ENCODE measurements around the gene MGMT.

- TF ChIP-seq CTCF (IDR thresholded peaks at IDR 0.05; ENCODE audit: low read depth, low read length, missing input control) (no peak), TAF1 (conservative IDR thresholded peaks at IDR 0.05) (no peak), ATF3 (IDR thresholded peaks at IDR 0.05) (peak; percentile 26)
Observed at GRCh38 chr10:129710510-129710847, 243.4 kb downstream of the MGMT start.

Measured in liver (tissue), 3 donors.